ENCODE results near the gene MCOLN3. TPM values are rescaled to one million over a fixed set of nuclear protein-coding genes. Genes with fewer than 3 reads are reported as not detected.

MCOLN3 gene
- 3.2 TPM for total RNA-seq

- no peak for DNase-seq (ENCODE audit: low spot score)
Observed at GRCh38 chr1:85048296-85049064, at the start of gene MCOLN3. Gene MCOLN3 (minus strand): TSS chr1:85048500. CDS start chr1:85045360, 3,140 bp downstream.

DNA sequence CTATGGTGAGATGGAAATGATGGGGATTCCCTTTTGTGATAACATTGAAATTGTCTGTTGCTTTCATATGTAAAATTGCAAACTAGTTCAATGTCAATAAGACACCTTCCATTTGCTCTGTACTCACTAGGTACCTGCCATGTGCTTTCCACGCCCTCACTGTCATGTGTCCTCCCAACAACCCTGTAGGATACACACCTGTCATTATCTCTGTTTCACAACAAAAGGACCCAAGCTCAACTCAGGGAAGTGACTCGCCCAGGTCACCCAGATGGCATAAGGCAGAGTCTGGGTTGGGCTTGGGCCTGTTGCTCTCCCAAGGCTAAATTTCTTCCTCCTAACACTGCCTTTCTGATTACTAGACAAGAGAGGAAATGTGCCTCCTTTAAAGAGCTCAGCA is 45.3 kb upstream of the MCOLN3 start:
- no peak for DNase-seq (ENCODE audit: low spot score)

DNA sequence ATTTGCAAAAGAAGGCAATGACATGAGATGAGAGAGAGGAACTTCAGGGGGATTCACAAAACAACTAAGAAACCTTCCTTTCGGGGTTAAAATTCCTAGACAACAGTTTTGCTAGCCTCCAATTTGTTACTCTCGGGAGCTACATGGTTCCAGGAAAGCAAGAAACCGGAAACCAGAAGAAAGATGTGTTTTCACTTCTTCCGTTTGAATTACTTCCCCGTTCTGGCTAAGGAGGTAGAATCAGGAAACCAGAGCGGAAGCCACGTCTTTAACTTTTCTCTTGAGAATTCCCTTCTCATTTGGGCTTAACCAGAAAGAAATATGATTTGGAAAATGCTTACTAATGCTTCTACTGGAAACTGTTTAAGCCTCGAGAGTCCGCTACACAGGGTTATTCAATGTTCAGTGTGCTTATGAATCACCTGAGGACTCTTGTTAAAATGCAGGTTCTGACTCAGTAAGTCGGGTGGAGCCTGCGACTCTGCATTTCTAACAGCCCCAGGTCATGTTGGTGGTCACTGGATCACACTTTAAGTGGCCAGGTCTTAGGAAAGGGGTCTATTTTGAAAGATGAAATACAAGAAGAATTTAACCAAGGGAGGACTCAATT is 43.5 kb upstream of the MCOLN3 start:
- DNase-seq (ENCODE audit: low spot score), result no peak

DNA sequence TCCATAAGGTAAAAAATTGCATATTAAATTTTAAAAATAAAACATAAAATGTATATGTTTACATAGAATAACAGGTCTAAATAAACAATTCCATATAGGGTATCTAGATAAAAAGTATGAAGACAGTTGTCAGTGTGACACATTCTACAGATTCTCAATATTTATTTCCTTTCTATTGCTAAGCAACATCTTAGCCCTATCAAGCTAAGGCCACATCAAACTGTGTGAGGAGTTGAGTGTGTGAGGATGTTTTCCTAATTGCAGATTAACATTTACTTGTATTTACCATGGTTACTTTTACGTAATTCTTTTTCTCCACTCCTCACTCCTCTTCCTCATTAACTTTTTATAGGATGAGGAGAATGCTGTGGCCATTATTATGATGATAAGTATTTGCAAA is 41.9 kb upstream of the MCOLN3 start:
- no peak for DNase-seq (ENCODE audit: low spot score)

DNA sequence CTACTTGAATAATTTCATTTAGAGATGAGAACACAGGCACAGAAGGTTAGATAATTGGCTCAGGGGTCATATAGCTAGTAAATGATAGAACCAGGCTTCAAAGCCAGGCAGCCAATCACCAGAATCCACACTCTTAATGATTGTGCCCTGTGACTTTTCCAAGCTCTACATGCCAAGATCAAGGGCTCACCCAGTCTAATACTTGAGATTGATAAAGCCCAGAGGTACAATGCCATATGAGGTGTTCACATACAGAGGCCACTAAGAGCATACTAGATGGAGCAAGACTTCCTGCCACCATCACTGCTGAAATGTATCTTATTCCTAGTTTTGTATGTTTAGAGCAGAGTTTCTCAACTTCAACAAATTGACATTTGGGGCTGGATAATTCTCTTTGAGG is 40.9 kb upstream of the MCOLN3 start:
- DNase-seq (ENCODE audit: low spot score), result no peak

DNA sequence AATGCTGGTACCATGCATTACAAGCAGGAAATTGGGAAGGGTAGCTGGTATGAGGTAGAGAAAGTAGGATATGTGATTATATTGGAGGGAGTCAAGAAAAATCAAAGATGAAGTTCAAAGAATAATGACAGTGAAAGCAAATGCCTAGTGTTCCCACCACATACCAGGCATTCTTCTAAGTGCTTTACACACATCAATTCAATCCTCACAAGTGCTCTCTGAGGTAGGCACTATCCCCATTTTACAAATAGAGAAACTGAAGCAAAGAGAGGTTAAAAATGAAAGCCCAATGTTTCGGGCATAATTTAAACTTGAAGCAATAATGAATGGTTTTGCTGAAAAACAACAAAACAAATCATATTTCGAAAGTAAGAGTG is 40.1 kb upstream of the MCOLN3 start:
- no peak for DNase-seq (ENCODE audit: low spot score)

- DNase-seq (ENCODE audit: low spot score), result no peak
Observed at GRCh38 chr1:85087659-85088407, 39.5 kb upstream of the MCOLN3 start.

DNA sequence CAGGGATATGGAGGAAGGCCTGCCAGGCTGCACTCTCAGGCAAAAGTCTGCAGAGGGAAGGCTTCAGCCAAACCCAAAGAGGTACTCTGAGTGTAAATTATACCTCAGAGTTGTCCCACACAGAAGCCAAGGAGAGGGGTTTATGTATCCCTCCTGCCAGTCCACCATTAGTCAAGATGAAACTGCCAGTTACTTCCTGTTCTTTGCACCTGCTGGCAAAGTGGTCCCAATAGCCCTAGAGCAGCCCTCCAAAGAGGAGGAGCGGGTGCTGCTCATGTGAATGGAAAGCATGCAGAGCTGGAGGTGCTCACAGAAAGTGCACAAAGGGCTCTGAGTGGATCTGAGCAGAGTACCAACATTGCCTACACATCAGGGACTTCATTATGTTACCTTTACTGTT is 37.1 kb upstream of the MCOLN3 start:
- no peak for DNase-seq (ENCODE audit: low spot score)

- DNase-seq (ENCODE audit: low spot score), result no peak
Observed at GRCh38 chr1:85078903-85079302, 30.6 kb upstream of the MCOLN3 start.

DNA sequence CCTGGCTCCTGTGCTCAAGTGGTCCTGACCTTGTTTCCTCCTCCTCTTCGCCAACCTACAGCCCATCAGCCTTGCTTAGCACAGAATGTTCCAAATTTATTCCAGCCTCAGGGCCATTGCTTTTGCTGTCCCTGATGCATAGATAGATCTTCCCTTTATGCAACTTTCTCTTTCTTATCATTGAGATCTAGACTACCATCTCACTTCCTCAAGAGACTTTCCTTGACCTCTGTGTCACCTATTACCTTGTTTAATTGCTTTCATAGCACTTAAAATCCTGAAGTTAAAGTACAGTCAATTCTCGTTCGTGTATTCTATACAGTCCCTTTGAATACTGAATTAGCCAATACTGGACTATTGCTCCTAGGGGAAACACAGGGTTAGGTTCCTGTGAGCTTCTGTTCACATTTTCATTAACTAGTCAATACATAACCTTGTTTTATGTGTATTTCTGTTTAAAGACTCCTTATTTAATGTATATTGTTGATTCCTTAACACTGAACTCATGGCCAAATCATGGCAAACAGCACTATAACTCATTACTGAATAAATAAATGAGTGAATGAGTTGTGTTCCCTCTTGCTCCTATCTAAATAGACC is 26.2 kb upstream of the MCOLN3 start:
- no peak for DNase-seq (ENCODE audit: low spot score)

- DNase-seq (ENCODE audit: low spot score), result no peak
Observed at GRCh38 chr1:85070972-85071492, 22.7 kb upstream of the MCOLN3 start.

- DNase-seq (ENCODE audit: low spot score), result no peak
Observed at GRCh38 chr1:85068846-85069245, 20.5 kb upstream of the MCOLN3 start.

DNA sequence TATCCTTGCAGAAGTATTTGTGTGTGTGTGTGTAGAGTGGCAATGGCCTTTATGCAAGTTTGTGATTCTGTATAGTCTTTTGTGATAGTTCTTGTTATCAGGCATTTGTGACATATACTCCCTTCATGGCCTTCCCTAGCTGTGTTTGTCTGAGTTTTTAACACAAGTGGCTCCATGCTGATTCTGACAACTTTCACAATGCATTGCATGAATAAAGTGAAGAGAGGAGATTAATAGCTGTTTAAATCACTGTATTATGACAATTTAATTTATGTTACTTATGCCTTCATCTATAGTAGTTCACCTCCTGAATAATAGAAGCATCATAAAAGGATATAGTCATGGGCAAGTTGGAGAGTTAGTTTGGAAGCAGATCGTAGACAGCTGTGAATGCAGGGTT is 17.2 kb upstream of the MCOLN3 start:
- no peak for DNase-seq (ENCODE audit: low spot score)

DNA sequence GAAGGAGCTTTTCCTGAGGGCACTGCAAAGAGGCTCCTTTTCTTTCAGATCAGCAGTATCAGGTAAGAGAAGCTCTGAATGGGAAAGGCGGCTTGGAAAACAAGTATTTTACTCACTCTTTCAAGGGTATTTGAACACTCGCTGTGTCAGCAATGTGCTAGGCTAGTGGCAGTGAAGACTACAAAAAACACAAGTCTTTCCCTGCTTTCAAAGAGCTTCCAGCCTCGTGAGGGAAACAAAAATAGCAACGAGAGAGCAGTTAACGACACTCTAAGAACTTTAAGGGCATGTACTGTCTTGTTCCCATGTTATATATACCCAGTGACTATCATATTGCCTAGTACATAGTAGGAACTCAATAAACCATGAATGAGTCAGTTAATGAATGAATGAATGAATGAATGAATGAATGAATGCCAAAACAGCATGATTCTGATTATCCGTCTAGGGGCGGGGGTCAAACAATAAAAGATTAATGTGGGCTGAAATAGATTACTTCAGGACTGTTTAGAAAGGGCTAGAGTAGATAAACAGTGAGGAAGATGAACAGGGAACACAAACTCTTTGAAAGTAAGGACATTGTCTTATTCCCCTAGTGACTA is 14.2 kb upstream of the MCOLN3 start:
- no peak for DNase-seq (ENCODE audit: low spot score)

DNA sequence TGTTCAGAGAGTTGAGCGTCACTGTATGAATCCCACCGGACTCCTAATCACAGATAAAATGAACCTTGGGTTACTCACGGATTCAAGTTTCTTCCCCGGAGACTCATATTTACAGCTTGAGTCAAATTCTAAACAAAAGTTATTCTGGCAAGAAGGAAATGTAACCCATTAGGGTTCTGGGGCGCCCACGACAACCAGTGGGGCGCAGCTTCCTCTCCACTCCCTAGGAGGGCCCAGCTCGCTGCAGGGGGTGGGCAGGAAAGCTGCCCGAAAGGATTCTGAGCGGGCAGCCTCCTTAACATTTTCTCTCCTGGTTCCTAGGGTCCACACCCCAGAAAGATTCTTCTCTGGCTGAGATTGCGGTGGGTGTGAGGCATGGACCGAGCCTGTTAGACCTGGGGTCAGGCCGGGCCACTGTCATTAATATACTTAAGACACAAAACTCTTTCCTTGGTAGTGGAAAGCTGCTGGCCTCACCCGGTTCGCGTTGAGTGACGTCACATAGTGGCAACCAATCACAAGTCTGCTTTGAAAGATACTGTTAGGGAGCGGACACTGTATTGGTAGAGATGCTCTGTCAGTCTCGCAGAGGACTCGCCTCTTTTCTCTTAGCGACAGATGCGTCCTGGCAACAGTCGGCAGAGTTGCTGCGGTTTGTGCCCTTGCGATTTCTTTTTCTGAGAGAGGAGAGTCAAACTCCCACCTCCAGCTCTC is 13.6 kb upstream of the MCOLN3 start:
- DNase-seq (ENCODE audit: low spot score), result peak; percentile 94

DNA sequence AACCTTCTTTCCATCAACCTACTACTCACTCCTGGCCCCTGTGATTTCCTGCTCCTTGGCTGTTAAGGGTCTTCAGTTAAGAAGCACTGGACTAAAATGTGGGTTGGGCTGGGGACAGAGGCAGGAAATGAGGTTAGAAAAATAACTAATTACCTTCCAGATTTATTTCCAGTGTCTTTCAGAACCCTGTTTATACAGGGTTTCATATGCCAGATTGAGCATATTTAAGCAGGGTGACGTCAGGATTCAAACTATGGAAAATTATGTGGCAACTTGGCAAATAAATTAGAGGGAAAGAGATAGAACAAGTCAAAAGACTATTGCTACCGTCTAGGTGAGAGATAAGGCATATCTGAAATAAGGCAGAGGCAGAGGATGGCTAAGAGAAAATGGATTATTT is 11.7 kb upstream of the MCOLN3 start:
- no peak for DNase-seq (ENCODE audit: low spot score)

GRCh38 chr1:85059563-85059962 is 11.3 kb upstream of the MCOLN3 start:
- no peak for DNase-seq (ENCODE audit: low spot score)

GRCh38 chr1:85058786-85059185 is 10.5 kb upstream of the MCOLN3 start:
- no peak for DNase-seq (ENCODE audit: low spot score)

GRCh38 chr1:85058311-85058710 is 10.0 kb upstream of the MCOLN3 start:
- DNase-seq (ENCODE audit: low spot score), result no peak

DNA sequence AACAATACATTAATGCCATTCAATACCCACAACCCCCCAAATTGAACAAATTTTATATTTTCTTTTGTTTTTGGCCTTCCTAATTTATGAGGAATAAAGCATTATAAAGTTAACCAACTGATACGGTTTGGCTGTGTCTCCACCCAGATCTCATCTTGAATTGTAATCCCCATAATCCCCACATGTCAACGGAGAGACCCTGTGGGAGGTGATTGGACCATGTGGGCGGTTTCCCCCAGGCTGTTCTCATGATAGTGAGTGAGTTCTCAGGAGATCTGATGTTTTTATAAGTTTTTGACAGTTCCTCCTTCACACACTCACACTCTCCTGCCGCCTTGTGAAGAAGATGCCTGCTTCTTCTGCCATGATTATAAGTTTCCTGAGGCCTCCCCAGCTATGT is 6.4 kb upstream of the MCOLN3 start:
- no peak for DNase-seq (ENCODE audit: low spot score)

DNA sequence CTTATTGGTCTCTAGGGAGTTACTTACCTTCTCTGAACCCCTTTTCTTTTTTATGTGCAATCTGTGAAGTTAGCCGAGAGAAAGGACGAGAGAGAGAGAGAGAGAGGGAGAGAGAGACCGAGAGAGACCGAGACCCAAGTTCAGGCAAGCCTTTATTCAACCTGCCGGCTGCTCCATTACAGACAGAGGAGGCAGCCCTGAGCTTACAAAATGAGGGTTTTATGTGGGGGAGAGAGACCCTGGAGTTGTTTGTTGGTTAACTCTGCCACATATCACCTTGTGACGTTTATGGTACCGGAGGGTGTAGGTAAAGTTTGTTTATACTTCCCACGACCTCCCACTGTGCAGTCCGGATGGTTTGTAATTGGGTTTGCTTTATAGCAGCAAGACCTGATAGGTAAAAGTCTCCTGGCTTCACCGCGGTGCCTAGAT is 1.5 kb upstream of the MCOLN3 start:
- DNase-seq (ENCODE audit: low spot score), result no peak

All from ureter (tissue), 1 donor.